NCI-H1048 (cell line): ENCODE measurements around the gene CEND1.

Source experiments
- DNase-seq: peaks from one replicate; lab custom pipeline; 2025; lab: John Stamatoyannopoulos, UW

CEND1 gene

GRCh38 chr11:811446-812245 lies 21.8 kb upstream of the CEND1 start:
- DNase-seq, result no peak

DNA sequence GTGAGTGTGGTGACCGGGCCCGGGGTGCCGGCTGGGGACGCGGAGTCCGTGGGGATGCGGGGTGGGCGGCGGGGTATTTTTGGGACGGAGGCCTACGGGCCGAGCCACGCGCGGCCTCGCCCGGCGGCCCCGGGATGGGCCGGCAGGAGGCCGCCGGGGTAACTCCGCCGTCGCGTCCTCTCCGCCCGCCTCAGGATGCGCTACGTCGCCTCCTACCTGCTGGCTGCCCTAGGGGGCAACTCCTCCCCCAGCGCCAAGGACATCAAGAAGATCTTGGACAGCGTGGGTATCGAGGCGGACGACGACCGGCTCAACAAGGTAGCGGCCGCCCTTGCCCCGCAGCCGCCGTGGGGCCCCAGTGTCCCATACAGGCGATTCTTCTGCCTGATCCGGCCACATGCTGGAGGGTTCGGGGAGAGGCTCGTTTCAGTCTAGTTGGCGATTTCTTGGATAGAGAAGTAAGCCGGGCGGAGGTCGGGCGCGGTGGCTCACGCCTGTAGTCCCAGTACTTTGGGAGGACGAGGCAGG lies 20.2 kb upstream of the CEND1 start:
- DNase-seq, result no peak

DNA sequence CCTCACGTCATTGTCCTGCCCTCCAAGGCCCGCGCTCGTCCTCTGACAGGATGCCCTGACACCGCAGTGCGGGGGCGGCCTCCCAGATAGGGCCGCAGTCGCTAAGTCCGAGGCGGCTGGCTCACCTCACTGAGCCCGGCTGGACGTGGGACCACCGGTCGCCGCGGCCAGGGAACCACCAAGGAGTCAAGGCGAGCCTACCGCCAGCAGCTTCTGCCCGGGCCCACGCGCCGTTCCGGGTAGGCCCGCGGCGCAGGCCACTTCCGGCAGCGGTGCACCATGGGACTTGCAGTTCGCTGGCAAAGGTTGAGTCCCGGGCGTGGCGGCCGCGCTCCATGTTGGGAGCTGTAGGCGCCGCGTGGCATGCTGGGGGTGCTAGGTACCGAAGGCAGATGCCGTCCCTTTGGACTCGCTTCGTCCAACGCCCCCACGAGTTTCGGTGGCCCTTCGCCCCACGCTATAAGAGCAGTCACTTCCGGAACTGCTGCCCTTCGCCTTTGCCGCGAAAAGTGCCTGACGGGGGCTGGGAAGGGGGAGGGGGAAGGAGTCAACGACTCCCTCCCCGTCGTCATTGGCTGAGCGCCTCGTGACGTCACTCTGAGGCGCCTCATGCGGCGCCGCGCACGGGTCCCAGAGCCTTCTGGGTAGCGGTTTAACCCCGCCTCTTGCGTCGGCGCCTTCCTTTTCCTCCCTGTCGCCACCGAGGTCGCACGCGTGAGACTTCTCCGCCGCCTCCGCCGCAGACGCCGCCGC lies 19.6 kb upstream of the CEND1 start, which contains the start of gene RPLP2:
Gene RPLP2, plus strand, starts transcription at position 681 of the 753 bp plus-strand sequence. CDS start 268 bp downstream, outside the sequence.
- DNase-seq, result peak; percentile 96

- no peak for DNase-seq
These were observed 18.8 kb upstream of the CEND1 start for GRCh38 chr11:808427-809286.

DNA sequence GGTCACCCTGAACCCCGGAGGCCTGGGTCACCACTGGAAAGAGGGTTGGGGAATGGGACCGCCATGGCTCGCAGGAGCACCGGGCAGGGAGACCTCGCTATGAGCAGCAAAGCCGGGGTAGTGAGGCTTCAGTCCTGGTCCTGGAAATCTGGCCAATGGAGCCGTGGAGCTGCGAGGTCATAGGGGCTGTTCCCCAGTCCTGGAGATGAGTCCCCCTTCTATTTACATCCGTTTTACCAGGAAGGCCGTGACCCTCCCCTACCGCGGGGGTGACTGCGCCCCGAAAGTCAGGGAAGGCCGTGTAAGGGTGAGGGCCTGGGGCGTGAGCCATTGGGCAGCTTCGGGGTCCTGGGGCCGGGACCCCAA lies 14.7 kb upstream of the CEND1 start:
- DNase-seq, result no peak

- DNase-seq, result no peak
These were observed 14.1 kb upstream of the CEND1 start for GRCh38 chr11:803770-804598.

GRCh38 chr11:803467-803742 lies 13.5 kb upstream of the CEND1 start:
- no peak for DNase-seq

GRCh38 chr11:802693-803466 lies 13.0 kb upstream of the CEND1 start:
- DNase-seq, result no peak

DNA sequence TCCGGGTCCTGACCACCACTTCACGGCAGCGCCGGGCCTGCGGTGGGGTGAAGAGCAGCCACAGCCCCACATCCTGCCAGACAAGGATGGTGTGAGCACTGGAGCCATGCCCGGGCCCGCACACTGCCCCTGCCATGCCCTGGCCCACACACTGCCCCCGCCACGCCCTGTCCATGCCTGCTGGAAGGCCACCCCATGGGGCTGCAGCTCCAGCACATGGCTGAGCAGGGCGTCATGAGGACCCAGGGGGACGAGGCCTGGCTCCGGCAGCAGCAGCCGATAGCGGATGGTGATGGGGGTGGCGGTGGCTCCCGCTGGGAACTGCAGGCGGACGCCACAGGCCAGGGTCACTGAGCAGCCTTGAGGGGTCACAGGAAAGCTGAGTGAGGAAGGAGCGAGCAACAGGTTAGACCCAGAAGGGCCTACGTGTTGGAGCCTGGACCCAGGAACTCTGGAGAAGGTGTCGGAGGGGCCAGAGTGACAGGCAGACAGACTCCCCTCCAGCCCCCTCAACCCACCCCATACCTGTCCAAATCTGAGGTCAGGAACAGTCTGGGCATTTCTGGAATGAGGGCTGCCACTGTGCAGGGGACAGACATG lies 12.2 kb upstream of the CEND1 start:
- no peak for DNase-seq

DNA sequence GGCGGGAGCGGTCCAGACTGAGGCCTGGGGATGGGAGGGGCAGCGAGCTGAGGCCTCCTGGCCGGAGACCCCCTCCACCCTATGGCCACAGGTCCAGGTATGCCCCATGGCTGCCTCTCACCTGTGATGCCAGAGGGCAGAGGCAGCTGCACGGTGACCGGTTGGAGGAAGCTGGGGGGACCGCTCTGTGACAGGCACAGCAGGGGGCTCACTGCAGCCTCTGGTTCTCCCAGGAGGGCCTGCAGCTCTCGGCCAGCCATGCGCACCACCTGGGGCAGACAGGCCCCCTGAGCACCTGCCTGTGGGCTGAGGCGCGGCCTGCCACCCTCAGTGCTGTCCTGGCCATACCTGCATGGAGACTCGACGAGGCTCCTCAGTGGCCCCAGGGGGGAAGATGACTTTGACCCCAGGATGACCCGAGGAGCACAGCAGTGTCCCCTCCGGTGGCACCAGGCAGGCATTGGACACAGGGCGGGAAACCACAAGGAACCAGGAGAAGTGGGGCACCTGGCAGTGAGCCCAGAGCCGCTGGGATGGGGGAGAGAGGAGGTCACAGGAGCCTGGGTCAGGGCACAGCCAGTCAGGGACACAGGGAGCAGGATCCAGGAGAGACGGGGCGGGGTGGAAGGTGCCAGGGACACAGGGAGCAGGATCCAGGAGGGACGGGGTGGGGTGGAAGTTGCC lies 11.3 kb upstream of the CEND1 start:
- no peak for DNase-seq

- DNase-seq, result no peak
These were observed 10.6 kb upstream of the CEND1 start for GRCh38 chr11:800473-800872.

DNA sequence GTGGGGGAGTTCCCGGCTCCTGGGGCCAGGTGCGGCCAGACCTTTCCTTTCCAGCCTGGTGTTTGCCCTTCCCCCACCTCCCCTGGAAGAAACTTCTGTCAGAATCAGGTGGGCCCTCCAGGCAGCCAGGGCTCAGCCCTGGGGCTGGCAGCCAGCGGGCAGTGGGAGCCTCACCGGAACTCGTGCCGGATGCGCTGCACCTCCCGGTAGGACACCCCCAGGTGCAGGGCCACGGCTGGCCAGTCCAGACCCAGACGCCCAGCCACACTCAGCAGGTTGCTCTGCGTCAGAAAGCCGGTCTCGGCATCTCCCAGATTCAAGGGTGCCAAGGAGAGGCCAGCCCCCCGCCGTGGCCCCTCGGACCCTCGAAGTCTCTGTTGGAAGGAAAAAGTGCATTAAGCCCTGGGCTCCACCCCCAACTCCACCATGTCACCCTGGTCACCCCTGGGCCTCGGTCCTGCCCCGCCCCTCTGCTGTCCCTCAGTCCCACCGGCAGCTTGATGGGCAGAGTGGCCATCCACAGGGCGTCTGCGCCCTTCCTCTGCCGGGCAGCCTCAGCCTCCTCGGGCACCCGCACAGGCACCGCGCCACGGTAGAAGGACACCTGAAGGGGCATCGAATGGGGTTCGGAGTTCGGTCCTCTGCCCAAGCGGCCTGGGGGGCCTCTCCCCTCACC lies 9.9 kb upstream of the CEND1 start:
- DNase-seq, result no peak

GRCh38 chr11:798093-798713 lies 8.3 kb upstream of the CEND1 start, which contains the start of gene SLC25A22:
TSS of gene SLC25A22 (minus strand) at chr11:798281. CDS start at chr11:795006, 3,275 bp downstream.
- DNase-seq, result peak; percentile 75

- DNase-seq, result peak; percentile 43
These were observed 7.6 kb upstream of the CEND1 start for GRCh38 chr11:797296-798092.

GRCh38 chr11:796565-797295 lies 6.8 kb upstream of the CEND1 start:
- DNase-seq, result no peak

DNA sequence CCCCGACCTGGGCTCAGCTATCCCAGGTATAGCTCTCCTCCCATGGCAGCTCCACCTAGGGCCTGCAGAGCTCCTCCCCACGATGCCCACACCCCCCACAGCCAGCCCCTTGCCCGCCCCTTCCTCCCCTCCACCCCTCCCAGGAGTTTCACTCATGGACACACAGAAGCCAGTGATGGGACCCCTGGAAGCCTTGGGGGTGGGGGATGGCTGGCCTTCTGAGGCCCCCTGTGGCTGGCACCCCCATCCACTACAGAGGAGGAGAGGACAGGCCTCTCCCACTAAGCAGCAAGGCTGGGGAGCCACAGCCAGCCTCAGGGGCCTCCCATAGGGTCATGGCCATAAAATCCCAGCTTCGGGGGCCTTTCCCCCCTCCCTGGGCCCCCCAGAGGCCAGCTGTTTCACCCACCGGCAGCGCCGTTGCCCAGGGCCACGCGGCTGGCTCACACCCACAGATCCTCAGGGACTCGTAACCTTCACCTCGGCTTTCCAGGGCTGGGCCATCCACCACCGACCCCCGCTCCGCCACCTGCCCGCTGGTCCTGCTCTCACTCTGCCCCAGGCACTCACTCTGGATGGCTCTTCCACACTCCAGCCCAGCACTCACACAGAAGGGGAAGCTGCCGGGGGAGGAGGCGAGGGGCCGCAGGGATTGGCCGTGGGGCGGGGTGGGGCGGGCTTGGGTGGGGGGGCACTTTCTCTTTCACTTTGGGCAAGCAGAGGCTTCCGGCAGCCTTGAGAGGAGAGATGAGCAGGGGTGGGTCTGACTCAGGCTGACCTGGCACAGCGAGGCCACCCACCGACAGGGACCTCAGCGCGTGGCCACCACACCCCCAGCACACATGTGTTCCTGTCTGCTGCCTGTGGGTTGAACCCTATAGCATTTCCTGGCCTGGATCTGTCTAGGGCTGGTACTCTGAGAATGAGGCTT lies 6.0 kb upstream of the CEND1 start:
- no peak for DNase-seq
